HepG2 (cell line): ENCODE measurements around the gene CCS. TPM values are rescaled to one million over a fixed set of nuclear protein-coding genes. Genes with fewer than 3 reads are reported as not detected.

ENCODE experiments used
- ATRX ChIP-seq: sonication (generic); formaldehyde crosslinking; IDR thresholded peaks from 2 replicates; pipeline ENCODE4 v1.4.0; 2020; ENCODE audit warnings: missing genetic modification reagents, borderline replicate concordance
- CC2D1A ChIP-seq: sonication (generic); formaldehyde crosslinking; IDR thresholded peaks from 2 replicates; pipeline ENCODE4 v1.8.1; 2023; ENCODE audit warnings: mild to moderate bottlenecking, missing genetic modification reagents
- EZH2 ChIP-seq: conservative IDR thresholded peaks from 2 replicates; pipeline ENCODE4 v1.6.1; 2012; ENCODE audit warnings: mild to moderate bottlenecking, low read depth, low read length, moderate library complexity
- JDP2 ChIP-seq: sonication (generic); formaldehyde crosslinking; IDR thresholded peaks from 2 replicates; pipeline ENCODE4 v1.8.1; 2022; ENCODE audit warnings: missing genetic modification reagents, borderline replicate concordance
- KMT2B ChIP-seq: IDR thresholded peaks from 2 replicates; pipeline ENCODE4 v1.6.1; 2016; ENCODE audit warnings: missing genetic modification reagents, missing compliant biosample characterization
- MTF2 ChIP-seq: sonication (generic); formaldehyde crosslinking; IDR thresholded peaks from 2 replicates; pipeline ENCODE4 v1.5.0; 2020; ENCODE audit warnings: missing genetic modification reagents, borderline replicate concordance
- MYC ChIP-seq: sonication (generic); formaldehyde crosslinking; IDR thresholded peaks from 2 replicates; pipeline ENCODE4 v1.9.0; 2021; ENCODE audit warnings: missing genetic modification reagents, borderline replicate concordance
- MYPOP ChIP-seq: sonication (generic); formaldehyde crosslinking; IDR thresholded peaks from 2 replicates; pipeline ENCODE4 v1.8.1; 2023; ENCODE audit warnings: mild to moderate bottlenecking, moderate library complexity, missing genetic modification reagents
- RBAK ChIP-seq: sonication (generic); formaldehyde crosslinking; IDR thresholded peaks from 2 replicates; pipeline ENCODE4 v1.5.1; 2020; ENCODE audit warnings: mild to moderate bottlenecking, missing genetic modification reagents
- SMC3 ChIP-seq: IDR thresholded peaks from 2 replicates; pipeline ENCODE4 v1.6.1; 2011; ENCODE audit warnings: low read length, improper control_type of control experiment
- SNRNP70 ChIP-seq: fragments of 200-400 bp; formaldehyde crosslinking; IDR thresholded peaks from 2 replicates; pipeline ENCODE4 v1.6.1; 2017; ENCODE audit warnings: mild to moderate bottlenecking, low read depth, low read length, moderate library complexity
- TSC22D2 ChIP-seq: sonication (generic); formaldehyde crosslinking; IDR thresholded peaks from 2 replicates; pipeline ENCODE4 v1.5.1; 2020; ENCODE audit warnings: missing genetic modification reagents, mild to moderate bottlenecking, borderline replicate concordance
- ZBTB34 ChIP-seq: sonication (generic); formaldehyde crosslinking; IDR thresholded peaks from 2 replicates; pipeline ENCODE4 v1.8.0; 2022; ENCODE audit warnings: mild to moderate bottlenecking, missing genetic modification reagents
- ZMAT5 ChIP-seq: sonication (generic); formaldehyde crosslinking; IDR thresholded peaks from 2 replicates; pipeline ENCODE4 v1.5.0; 2020; ENCODE audit warnings: mild to moderate bottlenecking, low read depth, missing genetic modification reagents, borderline replicate concordance
- ZNF512B ChIP-seq: sonication (generic); formaldehyde crosslinking; IDR thresholded peaks from 2 replicates; pipeline ENCODE4 v1.5.1; 2020; ENCODE audit warnings: missing genetic modification reagents, mild to moderate bottlenecking, borderline replicate concordance
- polyA plus RNA-seq, 8 experiments: library from polyadenylated mRNA; depleted of rRNA in 3 of 8; stranded (reverse) in 7 of 8; unstranded in 1 of 8; fragments of >200 nt; fragmentation: Illumina TruSeq in 4 of 8; extraction: Trizol in 4 of 8; gene quantifications; 2 replicates each; pipeline versions ENCODE4 v1.2.1 to v1.2.3, GENCODE V29; 2011 to 2016; ENCODE audit warnings: low read depth in 4 of 8, missing spikeins in 1 of 8, mixed read lengths in 1 of 8; ENCODE audit not compliant: insufficient read depth in 1 of 8
- total RNA-seq, 5 experiments: library from RNA; depleted of rRNA; stranded (reverse); fragments of >200 nt; fragmentation: Illumina TruSeq; extraction: Trizol; gene quantifications; 2 replicates each; pipeline ENCODE4 v1.2.3, GENCODE V29; 2016; ENCODE audit warnings: low read depth in 1 of 5
- TF ChIP-seq, protein P1 (sequence below): sonication (generic); formaldehyde crosslinking; IDR thresholded peaks from 2 replicates; pipeline ENCODE4 v1.4.0; 2020; ENCODE audit warnings: missing genetic modification reagents
- TF ChIP-seq, protein P2 (sequence below): sonication (generic); formaldehyde crosslinking; IDR thresholded peaks from 2 replicates; pipeline ENCODE4 v1.5.1; 2020; ENCODE audit warnings: mild to moderate bottlenecking, missing genetic modification reagents

CCS gene
- total and polyA plus RNA-seq, 2 of the 13 experiments (the other 11 are each of a cell fraction or from before 2014, with no cell fraction given) = 25.4 to 44.6 TPM

DNA sequence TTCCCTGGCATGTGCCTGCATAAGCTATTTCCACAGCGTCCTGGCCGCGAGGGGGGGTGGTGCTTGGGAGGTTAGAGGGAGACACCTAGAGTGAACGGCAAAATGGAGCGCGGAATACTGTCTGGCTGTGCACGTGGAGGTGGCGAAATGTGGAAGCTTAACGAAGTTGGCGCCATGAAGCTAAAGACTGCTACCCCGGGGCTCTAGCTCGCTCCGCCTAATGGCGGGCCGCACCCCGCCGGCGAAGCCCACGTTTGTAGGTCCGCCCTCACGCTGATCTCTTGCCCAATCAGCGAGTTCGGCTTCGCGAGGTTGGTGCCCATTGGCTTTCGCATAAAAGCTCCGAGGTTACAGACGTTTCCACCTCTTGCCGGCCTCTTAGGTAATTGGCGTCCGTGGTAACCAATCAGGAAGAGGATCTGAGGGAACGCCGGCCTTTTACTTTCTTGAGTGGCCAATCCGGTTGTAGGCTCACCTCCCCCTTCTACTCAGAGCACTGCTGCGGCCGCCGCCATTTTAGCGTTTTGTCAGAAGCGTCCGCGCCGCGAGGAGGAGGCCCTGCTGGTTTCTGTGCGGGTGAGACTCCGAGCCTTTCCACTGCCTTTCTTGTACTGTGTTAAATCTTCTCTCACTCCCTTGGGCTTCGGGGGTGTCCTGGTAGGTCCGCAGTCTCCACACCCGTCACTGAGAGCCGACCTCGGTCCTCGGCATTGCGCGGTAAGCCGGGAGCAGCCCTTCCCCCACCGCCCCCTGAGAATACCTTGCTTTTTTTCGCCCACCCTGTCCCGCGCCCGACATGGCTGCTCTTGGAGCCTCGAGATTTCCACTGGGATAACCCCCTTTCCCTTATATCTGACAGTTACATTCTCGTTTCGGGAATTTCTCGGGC is 45.4 kb downstream of the CCS start, which contains the start of gene RBM4 (continued):
- TF ChIP-seq ZNF512B (CRISPR knock-in tag) (no peak; the same call in 1 of the 2 replicates), MYC (peak; percentile 70), ATRX (no peak), TSC22D2 (peak; percentile 47), JDP2 (CRISPR knock-in tag) (no peak), MTF2 (no peak), KMT2B (CRISPR knock-in tag) (peak; percentile 67), ZMAT5 (CRISPR knock-in tag) (no peak), EZH2 (no peak), RBAK (CRISPR knock-in tag) (0 out of 2 replicates have a peak, but pooled peaks have one; percentile 38), SMC3 (no peak), SNRNP70 (no peak), MYPOP (CRISPR knock-in tag) (peak; percentile 45; the same call in 1 of the 2 replicates), ZBTB34 (CRISPR knock-in tag) (no peak), CC2D1A (no peak)
- TF ChIP-seq, protein P1, sequence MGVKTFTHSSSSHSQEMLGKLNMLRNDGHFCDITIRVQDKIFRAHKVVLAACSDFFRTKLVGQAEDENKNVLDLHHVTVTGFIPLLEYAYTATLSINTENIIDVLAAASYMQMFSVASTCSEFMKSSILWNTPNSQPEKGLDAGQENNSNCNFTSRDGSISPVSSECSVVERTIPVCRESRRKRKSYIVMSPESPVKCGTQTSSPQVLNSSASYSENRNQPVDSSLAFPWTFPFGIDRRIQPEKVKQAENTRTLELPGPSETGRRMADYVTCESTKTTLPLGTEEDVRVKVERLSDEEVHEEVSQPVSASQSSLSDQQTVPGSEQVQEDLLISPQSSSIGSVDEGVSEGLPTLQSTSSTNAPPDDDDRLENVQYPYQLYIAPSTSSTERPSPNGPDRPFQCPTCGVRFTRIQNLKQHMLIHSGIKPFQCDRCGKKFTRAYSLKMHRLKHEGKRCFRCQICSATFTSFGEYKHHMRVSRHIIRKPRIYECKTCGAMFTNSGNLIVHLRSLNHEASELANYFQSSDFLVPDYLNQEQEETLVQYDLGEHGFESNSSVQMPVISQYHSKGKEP (CRISPR knock-in tag) = no peak
- TF ChIP-seq, protein P2, sequence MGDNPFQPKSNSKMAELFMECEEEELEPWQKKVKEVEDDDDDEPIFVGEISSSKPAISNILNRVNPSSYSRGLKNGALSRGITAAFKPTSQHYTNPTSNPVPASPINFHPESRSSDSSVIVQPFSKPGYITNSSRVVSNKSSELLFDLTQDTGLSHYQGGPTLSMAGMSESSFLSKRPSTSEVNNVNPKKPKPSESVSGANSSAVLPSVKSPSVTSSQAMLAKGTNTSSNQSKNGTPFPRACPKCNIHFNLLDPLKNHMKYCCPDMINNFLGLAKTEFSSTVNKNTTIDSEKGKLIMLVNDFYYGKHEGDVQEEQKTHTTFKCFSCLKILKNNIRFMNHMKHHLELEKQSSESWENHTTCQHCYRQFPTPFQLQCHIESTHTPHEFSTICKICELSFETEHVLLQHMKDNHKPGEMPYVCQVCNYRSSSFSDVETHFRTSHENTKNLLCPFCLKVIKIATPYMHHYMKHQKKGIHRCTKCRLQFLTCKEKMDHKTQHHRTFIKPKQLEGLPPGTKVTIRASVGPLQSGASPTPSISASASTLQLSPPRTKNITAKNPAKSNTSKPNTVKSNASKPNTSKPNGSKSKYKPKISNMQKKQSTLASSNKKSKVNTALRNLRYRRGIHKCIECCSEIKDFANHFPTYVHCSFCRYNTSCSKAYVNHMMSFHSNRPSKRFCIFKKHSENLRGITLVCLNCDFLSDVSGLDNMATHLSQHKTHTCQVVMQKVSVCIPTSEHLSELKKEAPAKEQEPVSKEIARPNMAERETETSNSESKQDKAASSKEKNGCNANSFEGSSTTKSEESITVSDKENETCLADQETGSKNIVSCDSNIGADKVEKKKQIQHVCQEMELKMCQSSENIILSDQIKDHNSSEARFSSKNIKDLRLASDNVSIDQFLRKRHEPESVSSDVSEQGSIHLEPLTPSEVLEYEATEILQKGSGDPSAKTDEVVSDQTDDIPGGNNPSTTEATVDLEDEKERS (CRISPR knock-in tag) = no peak
